NCI-H82 (cell line): ENCODE measurements around the gene ASB15.
A peak's percentile ranks its signal among the peaks of the same experiment; 100 is the strongest.

Experiments used
- DNase-seq: peaks from one replicate; lab custom pipeline; 2025; lab: John Stamatoyannopoulos, UW

ASB15 gene

GRCh38 chr7:123637203-123637602, 35.6 kb downstream of the ASB15 start:
- peak; percentile 69 for DNase-seq

DNA sequence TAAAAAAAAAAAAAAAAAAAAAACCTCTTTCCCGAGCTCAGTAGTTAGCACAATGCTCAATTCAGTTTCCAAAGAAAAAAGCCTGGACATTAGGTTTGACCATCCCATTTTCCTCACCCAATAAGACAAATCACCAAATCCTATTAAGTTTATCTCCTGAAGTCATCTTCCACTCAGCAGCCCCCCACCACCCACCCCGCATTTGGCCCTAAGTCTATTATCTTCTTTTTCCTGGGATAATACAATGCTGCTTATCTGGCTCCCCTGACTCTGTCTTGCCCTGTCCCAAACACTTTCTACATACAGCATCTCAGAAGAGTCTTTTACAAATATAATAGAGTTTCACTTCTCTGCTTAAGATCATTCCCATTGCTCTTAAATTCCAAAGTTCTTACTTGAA, 36.3 kb downstream of the ASB15 start:
- DNase-seq, result peak; percentile 92

GRCh38 chr7:123639631-123640030, 38.0 kb downstream of the ASB15 start:
- DNase-seq, result peak; percentile 36

GRCh38 chr7:123640583-123640982, 39.0 kb downstream of the ASB15 start:
- DNase-seq, result no peak

GRCh38 chr7:123641901-123642300, 40.3 kb downstream of the ASB15 start:
- DNase-seq, result no peak

- peak; percentile 80 for DNase-seq
These were observed 42.1 kb downstream of the ASB15 start for GRCh38 chr7:123643495-123644441.

DNA sequence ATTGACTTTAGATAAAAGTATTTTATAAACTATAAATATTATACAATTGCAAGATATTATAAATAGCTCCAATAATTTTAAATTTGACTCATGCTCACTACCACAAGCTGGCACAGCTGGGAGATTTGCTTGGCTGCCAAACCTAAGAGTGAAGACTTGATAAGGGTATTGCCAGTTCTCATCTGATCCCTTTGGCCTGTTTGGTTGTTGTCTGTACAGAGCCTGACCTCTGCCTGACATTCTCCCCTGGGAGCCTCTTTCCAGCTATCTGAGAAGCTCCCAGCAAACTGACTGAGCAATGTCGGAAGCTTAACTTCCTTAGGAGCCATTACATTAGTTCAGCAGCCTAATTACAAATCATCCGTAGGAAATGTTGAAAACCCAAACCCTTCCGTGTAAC, 43.9 kb downstream of the ASB15 start:
- peak; percentile 56 for DNase-seq

GRCh38 chr7:123647106-123647730, 45.6 kb downstream of the ASB15 start:
- no peak for DNase-seq

GRCh38 chr7:123649964-123650363, 48.3 kb downstream of the ASB15 start:
- no peak for DNase-seq

DNA sequence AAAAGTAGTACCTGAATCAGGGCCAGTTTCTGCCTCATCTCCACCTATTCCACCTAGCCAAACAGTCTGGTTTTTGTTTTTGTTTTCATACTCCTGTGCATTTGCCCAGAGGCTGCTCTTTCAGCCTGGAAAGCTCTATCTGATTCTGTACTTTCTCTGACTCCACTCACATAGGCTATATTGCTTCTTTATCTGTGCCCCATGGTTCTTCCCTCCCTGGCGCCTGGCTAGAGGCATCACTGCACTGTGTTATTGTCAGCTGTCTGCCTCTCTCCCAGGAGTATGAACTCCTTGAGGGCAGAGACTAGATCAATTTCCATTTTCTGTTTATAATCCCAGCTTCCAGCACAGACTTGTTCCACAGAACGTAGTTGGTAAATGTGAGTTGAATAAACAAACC, 49.0 kb downstream of the ASB15 start:
- no peak for DNase-seq

GRCh38 chr7:123652406-123652805, 50.8 kb downstream of the ASB15 start:
- no peak for DNase-seq

- no peak for DNase-seq
These were observed 51.5 kb downstream of the ASB15 start for GRCh38 chr7:123653162-123653561.

DNA sequence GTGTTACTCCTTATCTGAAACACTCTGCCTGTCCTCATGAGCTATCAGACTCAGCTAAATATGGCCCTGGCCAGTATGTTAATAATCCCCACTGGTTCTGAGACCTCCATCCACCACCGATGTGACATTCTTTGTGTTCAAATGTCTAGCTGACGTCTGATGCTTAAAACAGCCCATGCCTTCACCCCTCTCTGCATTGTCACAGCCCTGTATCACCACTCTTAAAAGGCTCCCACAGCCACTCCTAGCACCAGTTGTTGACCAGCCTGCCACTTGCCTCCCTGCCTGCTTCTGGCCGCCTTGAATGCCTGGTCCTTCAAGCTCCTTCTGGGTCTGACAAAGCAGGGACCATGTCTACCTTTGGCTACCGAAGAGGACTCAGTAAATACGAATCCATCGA, 54.0 kb downstream of the ASB15 start, which contains the start of gene LMOD2:
LMOD2 (plus strand) TSS at position 253 of the 400 bp plus-strand sequence; CDS start at position 351, 98 bp downstream.
- no peak for DNase-seq

DNA sequence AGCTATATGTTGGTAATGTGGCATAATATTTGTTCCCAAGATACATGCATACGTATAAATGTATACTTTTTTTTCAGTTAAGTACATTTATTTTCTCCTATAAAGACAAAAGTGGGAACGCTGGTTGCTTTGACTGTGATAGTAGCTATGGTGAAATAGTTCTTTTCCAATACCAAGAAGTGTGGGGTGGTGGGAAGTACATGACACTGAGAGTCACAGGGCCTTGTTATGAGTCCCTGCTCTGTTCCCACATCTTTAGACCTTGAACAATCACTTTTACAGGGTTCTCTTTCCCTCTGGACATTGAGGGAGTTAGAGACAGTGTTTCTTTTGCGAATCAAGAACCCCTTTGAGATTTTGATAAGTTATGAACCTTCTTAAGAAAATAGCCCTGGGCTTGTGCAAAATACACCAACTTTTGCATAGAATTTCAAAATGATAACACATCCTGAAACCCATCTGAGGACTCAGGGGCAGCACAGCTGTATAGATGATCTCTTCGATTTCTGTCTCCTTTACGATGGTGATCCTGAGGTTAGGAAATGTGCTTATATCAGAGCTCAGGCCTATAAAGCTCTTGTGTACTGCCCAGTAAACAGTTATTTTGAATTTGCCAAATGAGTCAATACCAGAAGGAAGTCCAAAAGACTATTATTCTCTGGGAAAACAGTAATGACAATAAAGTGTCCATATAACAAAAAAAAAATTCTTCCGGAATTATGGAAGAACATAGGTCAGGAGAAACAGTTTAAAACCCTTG, 55.1 kb downstream of the ASB15 start:
- no peak for DNase-seq

DNA sequence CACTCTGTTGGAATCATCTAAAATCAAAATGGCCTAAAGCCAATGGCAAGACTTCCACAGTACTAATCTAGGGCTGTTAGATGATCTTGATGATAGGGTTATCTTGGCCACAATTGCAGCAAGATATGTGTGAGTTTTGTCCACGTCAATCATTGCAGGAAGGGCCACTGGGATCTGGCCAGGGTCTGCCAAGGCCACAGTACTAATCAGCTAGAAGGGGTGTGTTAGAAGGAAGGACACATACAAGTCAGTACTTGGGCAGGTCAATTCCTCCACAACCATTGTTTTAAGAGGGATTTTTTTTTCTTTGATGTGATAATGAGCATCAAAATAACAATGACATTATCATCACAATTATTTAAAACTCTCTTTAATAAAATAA, 55.7 kb downstream of the ASB15 start:
- DNase-seq, result no peak

- DNase-seq, result peak; percentile 92
These were observed 56.4 kb downstream of the ASB15 start for GRCh38 chr7:123658023-123658422.

DNA sequence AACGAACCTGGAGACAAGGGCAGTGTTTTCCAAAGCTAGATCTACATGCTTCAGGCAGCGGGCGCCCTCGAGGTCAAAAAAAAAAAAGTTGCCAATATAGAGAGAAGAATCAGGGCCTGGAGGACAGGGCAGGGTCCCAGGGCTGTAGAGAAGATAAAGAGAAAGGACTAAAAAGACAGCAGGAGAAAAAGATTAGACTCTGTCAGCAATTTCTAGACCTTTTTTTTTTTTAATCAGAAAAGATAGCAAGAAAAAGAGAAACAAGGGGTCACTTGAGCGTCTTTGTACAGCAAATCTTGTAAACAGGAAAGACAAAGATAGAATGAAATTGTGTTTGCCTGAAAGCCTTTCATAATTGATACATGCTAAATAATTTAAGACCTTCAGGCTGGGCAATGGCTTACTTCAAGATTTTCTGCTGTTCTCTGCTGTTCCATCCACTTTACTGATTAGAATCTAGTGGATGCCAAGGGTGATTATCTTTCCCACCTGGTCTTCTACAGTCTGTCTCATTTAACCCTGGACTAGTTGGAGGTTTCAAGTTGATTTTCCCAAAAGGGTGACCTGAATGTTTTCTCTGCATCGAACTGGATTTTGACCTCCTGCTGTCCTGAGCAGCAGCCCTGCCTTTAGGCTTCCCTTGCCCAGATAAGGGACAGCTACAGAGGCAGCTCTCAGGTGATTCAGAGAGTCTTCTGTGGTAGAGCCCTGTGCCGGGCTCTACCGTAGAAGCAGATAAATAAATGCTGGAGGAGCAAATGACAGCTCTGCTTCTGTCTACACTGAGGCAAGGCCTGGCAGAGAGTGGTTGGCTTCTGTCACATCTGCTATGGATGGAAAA, 59.1 kb downstream of the ASB15 start:
- DNase-seq, result peak; percentile 67

DNA sequence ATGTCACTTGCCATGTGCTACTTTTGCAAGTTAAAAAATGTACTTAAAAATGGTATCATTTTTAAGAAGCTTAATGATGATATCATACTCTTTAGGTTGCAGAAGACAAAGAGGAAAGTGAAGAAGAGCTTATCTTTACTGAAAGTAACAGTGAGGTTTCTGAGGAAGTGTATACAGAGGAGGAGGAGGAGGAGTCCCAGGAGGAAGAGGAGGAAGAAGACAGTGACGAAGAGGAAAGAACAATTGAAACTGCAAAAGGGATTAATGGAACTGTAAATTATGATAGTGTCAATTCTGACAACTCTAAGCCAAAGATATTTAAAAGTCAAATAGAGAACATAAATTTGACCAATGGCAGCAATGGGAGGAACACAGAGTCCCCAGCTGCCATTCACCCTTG, 60.1 kb downstream of the ASB15 start:
- DNase-seq, result no peak

GRCh38 chr7:123662293-123662692, 60.7 kb downstream of the ASB15 start:
- no peak for DNase-seq

DNA sequence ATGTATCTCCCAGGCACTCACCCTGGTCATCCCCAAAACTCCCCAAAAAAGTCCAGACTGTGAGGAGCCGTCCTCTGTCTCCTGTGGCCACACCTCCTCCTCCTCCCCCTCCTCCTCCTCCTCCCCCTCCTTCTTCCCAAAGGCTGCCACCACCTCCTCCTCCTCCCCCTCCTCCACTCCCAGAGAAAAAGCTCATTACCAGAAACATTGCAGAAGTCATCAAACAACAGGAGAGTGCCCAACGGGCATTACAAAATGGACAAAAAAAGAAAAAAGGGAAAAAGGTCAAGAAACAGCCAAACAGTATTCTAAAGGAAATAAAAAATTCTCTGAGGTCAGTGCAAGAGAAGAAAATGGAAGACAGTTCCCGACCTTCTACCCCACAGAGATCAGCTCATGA, 61.1 kb downstream of the ASB15 start:
- no peak for DNase-seq

DNA sequence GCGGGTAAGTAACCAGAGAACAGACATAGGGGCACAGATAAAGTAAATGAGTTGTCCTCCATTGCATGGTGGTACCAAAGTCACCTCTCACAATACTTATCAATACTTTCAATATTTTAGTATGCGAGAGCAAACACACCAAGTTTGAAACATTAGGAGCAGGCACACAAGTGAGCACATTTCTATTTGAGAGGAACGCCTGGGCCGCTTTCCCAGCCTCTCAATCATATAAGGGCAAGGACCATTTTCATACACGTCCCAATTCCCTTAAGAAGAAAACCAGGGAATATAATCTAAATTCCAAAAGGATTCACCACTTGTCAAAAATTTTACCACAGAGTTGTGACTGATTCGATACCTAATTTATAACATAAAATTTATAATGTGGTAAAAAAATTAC, 61.6 kb downstream of the ASB15 start:
- DNase-seq, result no peak

- peak; percentile 92 for DNase-seq
These were observed 63.5 kb downstream of the ASB15 start for GRCh38 chr7:123665157-123665556.
